IPS-NIHi7 (cell line): Measurements from ENCODE around the gene FUZ.

Source experiments
- DNase-seq: peaks from one replicate; pipeline ENCODE4 v3.0.0; 2012; ENCODE audit warnings: mixed read lengths; ENCODE audit errors: extremely low spot score

The FUZ gene

DNA sequence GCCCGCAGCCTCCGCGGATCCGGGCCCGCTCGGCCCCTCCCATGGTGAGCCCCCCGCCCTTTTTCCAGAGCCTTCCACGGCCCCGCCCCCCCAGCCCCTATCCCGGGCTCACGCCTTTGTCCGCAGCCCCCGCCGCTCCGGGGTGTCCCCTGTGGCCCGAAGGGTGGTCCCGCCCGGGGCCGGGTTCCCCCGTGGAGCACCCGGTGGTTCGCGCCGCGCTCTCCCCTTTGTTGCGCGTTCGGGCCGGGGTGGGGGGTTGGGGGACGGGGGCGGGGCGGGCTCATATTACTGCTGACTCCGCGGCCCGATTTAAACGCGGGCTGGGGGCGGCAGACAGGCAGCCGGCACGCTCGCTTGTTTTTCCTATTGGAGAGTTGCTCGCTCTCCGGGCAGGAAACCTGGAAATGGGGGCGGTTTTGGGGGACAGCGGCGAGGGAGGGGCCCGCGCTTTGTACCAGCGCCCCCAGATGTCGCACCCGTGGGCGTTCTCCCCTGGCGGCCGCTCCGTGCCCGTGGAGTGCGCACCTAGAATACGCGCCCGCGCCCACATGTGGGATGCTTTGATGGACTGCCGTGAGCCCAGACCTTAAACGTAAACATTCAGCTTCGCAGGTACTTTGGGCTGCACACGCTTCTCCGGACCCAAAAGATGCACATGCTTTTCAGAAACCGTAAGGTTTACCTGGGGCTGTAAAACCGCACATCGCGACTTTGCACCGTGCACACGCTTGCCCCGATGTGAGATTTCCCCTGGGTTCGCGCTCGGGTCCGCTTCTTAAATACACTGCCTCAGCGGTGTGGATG lies 38.6 kb upstream of the FUZ start:
- DNase-seq: peak; percentile 77

DNA sequence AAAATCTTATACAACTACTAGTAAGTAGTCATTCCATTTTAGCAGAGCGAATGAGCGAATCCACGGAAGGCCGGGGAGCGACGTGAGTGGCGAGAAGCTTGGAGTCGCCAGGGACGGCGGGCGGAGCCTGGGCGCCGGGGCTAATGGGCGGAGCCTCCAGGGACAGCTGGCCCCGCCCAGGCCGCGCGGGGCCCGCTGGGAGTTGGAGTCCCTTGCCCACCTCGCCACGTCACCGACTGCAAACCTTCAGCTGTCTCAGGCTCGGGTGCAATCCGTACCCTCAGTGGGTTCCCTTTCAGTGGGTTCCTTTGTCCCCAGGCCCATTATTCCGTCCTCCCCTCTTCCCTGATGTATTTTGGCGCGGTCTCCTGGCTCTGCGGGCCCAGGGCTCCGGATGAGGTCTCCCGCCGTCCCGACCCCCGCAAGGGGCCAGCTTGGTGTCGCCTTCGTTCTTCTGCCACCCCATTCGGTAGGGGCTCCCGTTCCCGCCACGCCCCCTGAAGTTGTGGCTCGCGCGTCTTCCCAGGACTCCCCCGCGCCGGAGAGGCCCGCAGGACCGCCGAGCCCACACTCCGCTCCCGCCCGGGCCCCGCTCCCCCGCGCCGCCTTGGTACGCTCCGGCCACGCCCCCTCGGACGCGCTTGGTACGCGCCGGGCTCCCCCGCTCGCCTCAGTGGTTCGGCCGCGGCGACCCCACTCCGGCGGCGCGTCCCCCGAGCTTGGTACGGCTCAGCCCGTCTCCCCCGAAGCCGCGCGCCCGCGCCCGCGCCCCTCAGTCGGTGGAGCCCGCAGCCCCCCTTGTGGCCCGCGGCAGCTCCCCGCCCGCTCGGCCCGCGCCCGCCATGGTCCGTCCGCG lies 37.6 kb upstream of the FUZ start, which contains the start of gene PTOV1:
TSS of gene PTOV1 (plus strand) at position 673 of the 856 bp plus-strand sequence.
- DNase-seq: peak; percentile 99

DNA sequence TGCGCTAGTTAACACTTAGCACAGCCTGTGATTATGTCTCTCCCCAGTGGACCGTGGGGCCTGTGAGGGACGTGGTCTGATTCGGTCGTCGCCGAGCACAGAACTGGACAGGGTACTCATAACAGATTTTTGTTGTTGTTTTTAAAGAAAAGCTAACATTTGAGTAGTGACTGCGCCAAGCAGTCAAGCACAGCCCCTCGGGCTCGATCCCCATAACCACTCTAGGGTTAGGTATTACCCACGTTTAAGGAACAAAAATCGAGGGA lies 37.1 kb upstream of the FUZ start:
- DNase-seq: no peak

DNA sequence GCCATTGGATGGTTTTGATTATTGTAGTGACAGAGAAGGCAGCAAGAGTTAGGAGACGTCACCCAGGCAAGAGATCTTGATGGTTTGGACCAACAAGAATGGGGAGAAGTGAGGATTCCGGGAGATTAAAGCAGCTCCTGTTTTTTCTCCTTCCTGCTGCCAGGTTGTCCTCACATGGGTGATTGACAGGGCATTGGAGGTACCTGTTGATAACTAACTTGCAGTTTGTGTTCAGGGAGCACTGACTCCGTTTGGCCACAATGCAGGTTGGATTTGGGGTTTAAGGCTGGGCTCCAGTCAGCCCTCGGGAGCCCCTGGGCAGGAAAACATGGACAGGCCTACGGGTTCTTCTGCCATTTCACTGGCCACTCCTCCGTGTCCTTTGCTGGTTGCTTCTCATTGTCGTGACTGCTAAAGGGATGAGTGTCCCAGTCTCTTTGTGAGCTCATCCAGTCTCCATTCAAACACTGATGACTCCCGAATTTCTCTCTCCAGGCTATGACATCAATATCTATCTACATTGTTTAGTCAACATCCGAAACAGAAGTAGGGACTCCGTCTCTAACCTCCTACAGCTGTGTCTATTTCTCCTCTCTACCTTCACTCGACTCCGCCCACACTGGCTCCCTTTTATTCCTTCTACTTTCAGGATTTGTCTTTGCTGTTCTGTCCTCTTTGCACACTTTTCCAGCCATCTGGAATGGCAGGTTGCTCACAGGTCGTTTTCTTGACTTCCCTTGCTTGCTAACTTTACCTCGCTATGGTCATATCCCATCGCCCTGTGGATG lies 36.5 kb upstream of the FUZ start:
- DNase-seq: no peak

DNA sequence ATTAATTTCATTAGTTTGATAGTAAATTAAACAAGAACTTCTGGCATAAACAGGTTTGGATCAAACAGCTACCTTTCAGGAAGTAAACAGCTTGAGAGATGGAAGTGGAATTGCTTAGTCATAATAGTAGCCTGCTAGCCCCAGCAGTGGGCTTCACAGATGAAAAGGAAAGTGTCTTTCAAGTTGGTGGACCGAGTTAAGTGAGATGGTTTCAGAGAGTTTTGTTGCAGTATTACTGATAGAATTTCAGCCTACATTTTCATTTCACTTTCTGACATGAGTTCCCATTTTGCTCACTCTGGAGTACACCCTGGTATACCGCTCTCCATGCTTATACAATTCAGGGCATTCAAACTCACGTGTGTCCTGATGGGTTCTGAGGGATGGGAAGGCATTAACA lies 35.8 kb upstream of the FUZ start:
- DNase-seq: no peak

GRCh38 chr19:49847731-49848696 lies 34.9 kb upstream of the FUZ start:
- no peak for DNase-seq

DNA sequence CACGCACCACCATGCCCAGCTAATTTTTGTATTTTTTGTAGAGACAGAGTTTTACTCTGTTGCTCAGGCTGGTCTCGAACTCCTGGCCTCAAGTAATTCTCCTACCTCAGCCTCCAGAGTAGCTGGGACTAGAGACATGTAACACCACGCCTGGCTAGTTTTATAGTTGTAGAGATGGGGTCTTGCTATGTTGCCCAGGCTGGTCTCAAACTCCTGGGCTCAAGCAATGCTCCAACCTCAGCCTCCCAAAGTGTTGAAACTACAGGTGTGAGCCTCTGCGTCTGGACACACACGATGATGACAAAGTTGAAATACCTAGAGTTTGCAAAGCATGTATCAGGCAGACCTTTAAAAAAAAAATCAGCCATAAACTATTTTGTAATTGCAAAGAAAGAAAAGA lies 33.3 kb upstream of the FUZ start:
- no peak for DNase-seq

GRCh38 chr19:49845414-49845813 lies 32.3 kb upstream of the FUZ start:
- DNase-seq: no peak

- no peak for DNase-seq
Measured at GRCh38 chr19:49844138-49845095, 31.3 kb upstream of the FUZ start.

DNA sequence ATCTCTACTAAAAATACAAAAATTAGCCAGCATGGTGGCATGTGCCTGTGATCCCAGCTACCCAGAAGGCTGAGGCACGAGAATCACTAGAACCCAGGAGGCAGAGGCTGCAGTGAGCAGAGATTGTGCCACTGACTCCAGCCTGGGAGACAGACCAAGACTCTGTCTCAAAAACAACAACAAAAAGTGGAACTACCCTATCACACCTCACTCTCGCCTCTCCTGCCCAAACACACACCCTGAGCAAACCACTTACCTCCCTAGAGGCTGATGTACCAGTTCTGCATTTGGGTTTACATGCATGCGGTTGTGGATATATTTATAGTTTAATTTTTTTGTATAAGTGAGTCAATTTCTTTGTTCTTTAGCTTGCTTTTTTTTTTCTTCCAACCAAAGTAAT lies 30.2 kb upstream of the FUZ start:
- no peak for DNase-seq

DNA sequence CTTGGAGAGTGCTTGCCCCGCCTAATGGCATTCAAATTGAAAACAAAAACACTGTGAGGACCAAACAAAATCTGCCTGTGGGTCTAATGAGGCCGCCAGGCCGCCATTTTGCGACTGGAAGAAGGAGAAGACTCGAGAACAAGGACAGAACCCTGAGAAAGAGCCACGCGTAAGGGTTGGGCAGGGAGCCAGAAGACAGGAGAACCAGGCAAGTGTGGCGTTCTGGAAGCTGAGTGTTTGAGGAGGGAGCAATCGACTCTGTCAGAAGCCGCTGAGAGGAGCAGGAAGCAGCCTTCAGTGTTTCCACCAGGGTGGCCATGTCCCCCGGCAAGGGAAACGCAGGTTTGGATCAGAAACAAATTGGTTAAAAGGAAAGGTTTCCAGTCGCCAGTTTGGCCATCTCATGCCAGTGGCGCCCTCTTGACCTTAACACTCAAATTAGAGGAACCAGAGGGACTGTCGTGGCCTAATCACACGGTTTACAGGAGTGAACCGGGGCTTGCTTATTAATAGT lies 27.7 kb upstream of the FUZ start:
- no peak for DNase-seq

DNA sequence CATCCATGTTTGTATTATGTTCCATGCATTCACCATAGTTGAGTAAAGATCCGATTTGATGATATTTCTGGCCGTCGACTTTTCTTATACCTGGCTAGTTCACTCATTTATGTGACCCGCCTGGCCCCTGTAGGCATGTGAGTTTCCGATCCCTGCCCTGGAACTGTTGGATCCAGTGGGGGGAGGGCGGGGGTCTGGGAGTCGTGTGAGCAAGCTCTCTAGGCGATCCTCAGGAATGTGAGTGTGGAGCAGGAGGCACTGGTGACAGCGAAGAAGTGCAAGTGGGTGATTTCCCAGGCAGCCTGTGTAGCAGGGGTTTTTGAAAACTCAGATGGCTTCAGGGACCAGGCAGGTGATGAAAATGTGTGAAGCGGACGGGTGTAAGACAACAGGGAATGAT lies 27.2 kb upstream of the FUZ start:
- no peak for DNase-seq

- DNase-seq: no peak
Measured at GRCh38 chr19:49839713-49840112, 26.6 kb upstream of the FUZ start.

DNA sequence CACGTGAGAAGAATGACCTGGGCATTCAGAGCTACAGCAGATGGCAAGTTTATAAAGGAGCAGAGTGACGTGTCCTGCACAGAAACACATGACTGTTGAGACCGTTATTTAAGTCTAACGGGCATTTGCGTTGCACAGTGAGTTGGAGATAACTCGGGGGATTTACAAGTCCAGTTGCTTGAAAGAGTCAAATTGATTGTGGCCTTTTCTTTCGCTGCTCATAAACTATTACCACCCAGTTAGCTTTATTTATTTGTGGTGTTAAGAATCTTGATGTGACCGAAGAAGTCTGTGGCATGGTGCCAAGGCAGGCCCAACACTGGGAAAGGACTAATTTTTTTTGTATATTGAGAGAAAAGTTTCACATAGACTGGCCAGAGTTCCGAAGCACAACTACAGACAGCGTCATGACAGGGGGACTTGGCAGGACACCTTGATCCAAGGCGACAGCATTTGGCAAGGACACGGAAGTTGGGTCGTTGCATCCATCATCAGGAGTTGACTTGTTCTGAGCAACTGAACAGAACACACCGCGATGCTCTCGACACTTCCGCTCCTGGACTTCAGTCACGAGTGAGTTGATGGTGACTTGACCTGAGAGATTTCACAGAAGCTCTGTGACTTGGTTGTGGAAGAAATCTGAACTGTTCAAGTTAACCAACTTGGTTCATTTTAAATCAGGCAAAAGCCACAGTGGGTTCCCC lies 25.9 kb upstream of the FUZ start:
- DNase-seq: no peak

- no peak for DNase-seq
Measured at GRCh38 chr19:49837425-49837824, 24.3 kb upstream of the FUZ start.

DNA sequence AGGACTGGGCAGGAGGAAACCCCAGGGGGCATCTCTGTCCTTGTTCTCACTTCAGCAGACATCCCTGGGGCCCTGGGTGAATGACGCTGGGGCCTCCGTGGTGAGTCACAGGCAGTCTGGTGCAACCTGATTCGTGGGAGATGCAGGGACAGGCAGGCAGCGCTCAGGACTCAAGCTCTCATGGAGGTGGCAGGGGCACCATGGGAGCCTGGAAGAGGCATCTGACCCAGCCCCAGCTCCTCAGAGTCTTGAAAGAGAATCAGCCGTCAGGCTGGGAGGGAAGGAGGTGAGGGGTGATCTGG lies 23.9 kb upstream of the FUZ start:
- DNase-seq: no peak

- no peak for DNase-seq
Measured at GRCh38 chr19:49836176-49837008, 23.3 kb upstream of the FUZ start.

- no peak for DNase-seq
Measured at GRCh38 chr19:49835562-49835961, 22.5 kb upstream of the FUZ start.

- no peak for DNase-seq
Measured at GRCh38 chr19:49833599-49833998, 20.5 kb upstream of the FUZ start.
